H9 (cell line): ENCODE results near the gene MMP14. TPM values are rescaled to one million over a fixed set of nuclear protein-coding genes. Genes with fewer than 3 reads are reported as not detected.
A peak's percentile ranks its signal among the peaks of the same experiment; 100 is the strongest.

Experiments
- DNase-seq: peaks from one replicate; pipeline ENCODE4 v3.0.0-alpha.2; 2017
- H2AFZ ChIP-seq: one replicate; pipeline ENCODE4 v1.6.1; 2013; ENCODE audit warnings: mild to moderate bottlenecking, low read length, control low read depth, moderate library complexity
- H2AK5ac ChIP-seq: 2 replicates; pipeline ENCODE4 v1.6.1; 2013; ENCODE audit warnings: low read length, control low read depth, mixed read lengths; ENCODE audit not compliant: insufficient read length
- H2BK120ac ChIP-seq: one replicate; pipeline ENCODE4 v1.6.1; 2013; ENCODE audit warnings: low read depth, mild to moderate bottlenecking, low read length, control low read depth, inconsistent platforms; ENCODE audit not compliant: poor library complexity, severe bottlenecking
- H2BK12ac ChIP-seq: 2 replicates; pipeline ENCODE4 v1.6.1; 2013; ENCODE audit warnings: low read length, control low read depth, mixed read lengths, low read depth; ENCODE audit not compliant: insufficient read length
- H2BK15ac ChIP-seq: 2 replicates; pipeline ENCODE4 v1.6.1; 2013; ENCODE audit warnings: low read depth, low read length, control low read depth
- H2BK20ac ChIP-seq: one replicate; pipeline ENCODE4 v1.6.1; 2013; ENCODE audit warnings: low read depth, mild to moderate bottlenecking, low read length, control low read depth, inconsistent platforms; ENCODE audit not compliant: poor library complexity, severe bottlenecking
- H2BK5ac ChIP-seq: 2 replicates; pipeline ENCODE4 v1.6.1; 2013; ENCODE audit warnings: low read length, control low read depth, mixed read lengths; ENCODE audit not compliant: insufficient read length
- H3K14ac ChIP-seq: 2 replicates; pipeline ENCODE4 v1.6.1; 2013; ENCODE audit warnings: low read length, control low read depth; ENCODE audit not compliant: insufficient read depth
- H3K18ac ChIP-seq: 2 replicates; pipeline ENCODE4 v1.6.1; 2013; ENCODE audit warnings: low read depth, mild to moderate bottlenecking, mixed read lengths, low read length, control low read depth; ENCODE audit not compliant: insufficient read length
- H3K23ac ChIP-seq: 2 replicates; pipeline ENCODE4 v1.6.1; 2013; ENCODE audit warnings: low read length, control low read depth, mixed read lengths, low read depth; ENCODE audit not compliant: insufficient read length
- H3K23me2 ChIP-seq: 2 replicates; pipeline ENCODE4 v1.6.1; 2013; ENCODE audit warnings: low read depth, mild to moderate bottlenecking, mixed read lengths, low read length, control low read depth; ENCODE audit not compliant: insufficient read length, poor library complexity, severe bottlenecking
- H3K27ac ChIP-seq: 2 replicates; pipeline ENCODE4 v1.5.1; 2013; ENCODE audit warnings: low read length, control low read depth, mixed read lengths, low read depth; ENCODE audit not compliant: insufficient read length
- H3K27me3 ChIP-seq: 2 replicates; pipeline ENCODE4 v1.6.1; 2013; ENCODE audit warnings: low read length, control low read depth, inconsistent platforms; ENCODE audit not compliant: insufficient read depth
- H3K4ac ChIP-seq: 2 replicates; pipeline ENCODE4 v1.6.1; 2013; ENCODE audit warnings: low read depth, mild to moderate bottlenecking, control low read depth, inconsistent platforms, low read length, moderate library complexity
- H3K4me1 ChIP-seq: 2 replicates; pipeline ENCODE4 v1.6.1; 2013; ENCODE audit warnings: low read length, control low read depth, inconsistent platforms; ENCODE audit not compliant: insufficient read depth
- H3K4me2 ChIP-seq: 2 replicates; pipeline ENCODE4 v1.6.1; 2013; ENCODE audit warnings: low read length, control low read depth, mixed read lengths; ENCODE audit not compliant: insufficient read length, insufficient read depth
- H3K56ac ChIP-seq: 2 replicates; pipeline ENCODE4 v1.6.1; 2013; ENCODE audit warnings: low read depth, mild to moderate bottlenecking, mixed read lengths, low read length, control low read depth; ENCODE audit not compliant: insufficient read length
- H3K79me1 ChIP-seq: 2 replicates; pipeline ENCODE4 v1.6.1; 2013; ENCODE audit warnings: low read depth, mild to moderate bottlenecking, moderate library complexity, low read length, control low read depth, inconsistent platforms; ENCODE audit not compliant: insufficient read depth, poor library complexity, severe bottlenecking
- H3K79me2 ChIP-seq: 2 replicates; pipeline ENCODE4 v1.6.1; 2013; ENCODE audit warnings: low read length, control low read depth, inconsistent platforms; ENCODE audit not compliant: insufficient read depth
- H3K9ac ChIP-seq: 2 replicates; pipeline ENCODE4 v1.6.1; 2013; ENCODE audit warnings: low read length, control low read depth, mixed read lengths; ENCODE audit not compliant: insufficient read length; ENCODE audit errors: extremely low read depth
- H3K9me3 ChIP-seq: one replicate; pipeline ENCODE4 v1.6.1; 2013; ENCODE audit warnings: low read depth, low read length, inconsistent platforms; ENCODE audit not compliant: control insufficient read depth
- H3T11ph ChIP-seq: one replicate; pipeline ENCODE4 v1.6.1; 2013; ENCODE audit warnings: mild to moderate bottlenecking, low read length, control low read depth, inconsistent platforms
- H4K20me1 ChIP-seq: one replicate; pipeline ENCODE4 v1.6.1; 2013; ENCODE audit not compliant: control insufficient read depth, insufficient read length, insufficient read depth
- H4K5ac ChIP-seq: 2 replicates; pipeline ENCODE4 v1.6.1; 2013; ENCODE audit warnings: low read depth, mild to moderate bottlenecking, mixed read lengths, low read length, control low read depth; ENCODE audit not compliant: insufficient read length
- H4K8ac ChIP-seq: replicated peaks from 2 replicates; pipeline ENCODE4 v1.6.1; 2013; ENCODE audit warnings: low read length, control low read depth, mixed read lengths, low read depth; ENCODE audit not compliant: insufficient read length
- H4K91ac ChIP-seq: 2 replicates; pipeline ENCODE4 v1.6.1; 2013; ENCODE audit warnings: low read depth, mild to moderate bottlenecking, moderate library complexity, mixed read lengths, low read length, control low read depth; ENCODE audit not compliant: insufficient read length
- H3K27ac Mint-ChIP-seq, 3 experiments: 2 replicates in 2 of 3; 3 replicates in 1 of 3; pipeline ENCODE4 v1.8.0; 2020 to 2021; ENCODE audit warnings: mixed read lengths in 3 of 3, mild to moderate bottlenecking in 1 of 3, moderate library complexity in 1 of 3
- H3K27me3 Mint-ChIP-seq: 2 replicates; pipeline ENCODE4 v1.8.0; 2021; ENCODE audit warnings: low read depth, mild to moderate bottlenecking, moderate library complexity, mixed read lengths
- H3K36me3 Mint-ChIP-seq, 3 experiments: 2 replicates in 2 of 3; 3 replicates in 1 of 3; pipeline ENCODE4 v1.8.0; 2020 to 2021; ENCODE audit warnings: low read depth in 3 of 3, mixed read lengths in 3 of 3; ENCODE audit not compliant: insufficient read depth in 1 of 3
- H3K4me1 Mint-ChIP-seq, 2 experiments: 2 replicates each; pipeline ENCODE4 v1.8.0; 2020; ENCODE audit warnings: mixed read lengths in 2 of 2
- H3K4me3 Mint-ChIP-seq, 2 experiments: 2 replicates in 1 of 2; 3 replicates in 1 of 2; pipeline ENCODE4 v1.8.0; 2020 to 2021; ENCODE audit warnings: mild to moderate bottlenecking in 2 of 2, mixed read lengths in 2 of 2, moderate library complexity in 1 of 2
- H3K9me3 Mint-ChIP-seq, 2 experiments: 2 replicates in 1 of 2; 3 replicates in 1 of 2; pipeline ENCODE4 v1.8.0; 2020; ENCODE audit warnings: mild to moderate bottlenecking in 2 of 2, mixed read lengths in 2 of 2, moderate library complexity in 1 of 2
- CTCF ChIP-seq: fragments of 200-600 bp; sonication (generic); conservative IDR thresholded peaks from 3 replicates; pipeline ENCODE4 v1.8.0; 2021; ENCODE audit warnings: antibody characterized with exemption, mild to moderate bottlenecking
- WGBS: extraction: QIAGEN DNeasy Blood & Tissue Kit; methylation state at CpG from one replicate; pipeline ENCODE4 v1.1.7; 2013; ENCODE audit warnings: missing lambda C conversion rate, low lambda C conversion rate, mixed read lengths; ENCODE audit not compliant: insufficient read length; ENCODE audit errors: extremely low coverage; 5-methylcytosine and 5-hydroxymethylcytosine counted together
- total RNA-seq: library from RNA; stranded (reverse); gene quantifications from 2 replicates; pipeline ENCODE4 v1.2.1, GENCODE V29; 2021

MMP14 gene
- total RNA-seq, 1 experiment from 2014 or later, result 56.5 TPM

GRCh38 chr14:22839159-22839779 lies 2.9 kb downstream of the MMP14 start:
- no peak overlapping the region for H3K9ac ChIP-seq
- H2BK120ac ChIP-seq, result no peak overlapping the region
- H3K4me2 ChIP-seq, result no peak overlapping the region

More at GRCh38 chr14:22839159-22839779, 2.9 kb downstream of the MMP14 start:
- Mint-ChIP-seq H3K27me3 (no peaks in the 10 kb centered on the region), H3K27ac (peak overlapping the region; percentile 26 to 57 (median 49); a peak in 4 of 7 replicates), H3K9me3 (no peaks in the 10 kb centered on the region), H3K4me1 (peaks cover 34 to 37% of the 10 kb centered on the region in 2 experiments), H3K4me3 (peak overlapping the region; percentile 27 to 99; a peak in 2 of 5 replicates), H3K36me3 (peaks cover 14 to 45% (median 33%) of the 10 kb centered on the region in 3 experiments; a peak in 6 of 7 replicates)
- Histone ChIP-seq H3K56ac (no peak overlapping the region), H4K5ac (no peak overlapping the region), H3T11ph (no peak overlapping the region), H3K9me3 (no peaks in the 10 kb centered on the region), H4K8ac (no peak overlapping the region), H3K27ac (no peak overlapping the region), H3K4ac (no peak overlapping the region), H4K20me1 (no peaks in the 10 kb centered on the region), H3K79me1 (no peaks in the 10 kb centered on the region), H3K79me2 (no peaks in the 10 kb centered on the region; the same call in 1 of the 2 replicates), H2BK12ac (no peak overlapping the region), H2BK15ac (no peak overlapping the region), H3K23ac (no peak overlapping the region), H3K23me2 (peaks cover 14% of the 10 kb centered on the region), H2AFZ (no peak overlapping the region), H3K14ac (no peak overlapping the region), H3K18ac (no peak overlapping the region), H2BK20ac (no peak overlapping the region), H4K91ac (no peak overlapping the region), H3K4me1 (peaks cover 9% of the 10 kb centered on the region; the same call in 1 of the 2 replicates), H3K27me3 (no peaks in the 10 kb centered on the region), H2BK5ac (no peak overlapping the region), H2AK5ac (no peak overlapping the region)
- no peak for DNase-seq
- WGBS, result no CpG with 5 or more reads among the region's 6 CpGs
- no peak for TF ChIP-seq CTCF
